HT-29 (cell line): ENCODE data around the gene CPED1. TPM values are rescaled to one million over a fixed set of nuclear protein-coding genes. Genes with fewer than 3 reads are reported as not detected.
"Not testable (repeated sequence)": the region's sequence is repeated elsewhere in the genome, so short reads cannot be mapped to it uniquely, and the experiment has no call there.

ENCODE experiments used
- DNase-seq: peaks from one replicate; pipeline ENCODE4 v3.0.0-alpha.2; 2015; ENCODE audit warnings: low spot score
- total RNA-seq: library from RNA; depleted of rRNA; stranded (reverse); fragments of >200 nt; shearing (Covaris generic); gene quantifications from 2 replicates; pipeline ENCODE4 v1.2.3, GENCODE V29; 2014

CPED1 gene
- total RNA-seq, 1 experiment from 2014 or later: not detected

GRCh38 chr7:121069346-121070100 lies 81.0 kb downstream of the CPED1 start:
- no peak for DNase-seq

DNA sequence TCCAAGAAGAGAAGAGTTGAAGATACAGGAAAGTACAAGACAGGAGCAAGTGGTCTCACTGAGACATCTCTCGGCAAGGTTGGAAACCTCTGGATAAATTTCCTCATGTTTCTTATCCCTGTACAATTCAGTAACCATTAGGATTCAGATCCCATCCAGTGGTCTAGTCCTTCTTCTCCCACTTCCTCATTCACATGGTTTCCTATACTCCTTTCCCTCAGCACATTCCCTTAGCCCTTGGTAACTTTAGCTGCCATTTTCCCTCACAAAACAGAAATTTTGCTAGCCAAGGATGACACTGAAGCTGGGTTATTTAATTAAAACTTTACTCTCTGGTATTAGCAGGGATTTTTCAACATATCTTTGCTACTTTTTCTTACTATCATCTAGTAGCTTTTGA lies 82.6 kb downstream of the CPED1 start:
- DNase-seq: no peak

DNA sequence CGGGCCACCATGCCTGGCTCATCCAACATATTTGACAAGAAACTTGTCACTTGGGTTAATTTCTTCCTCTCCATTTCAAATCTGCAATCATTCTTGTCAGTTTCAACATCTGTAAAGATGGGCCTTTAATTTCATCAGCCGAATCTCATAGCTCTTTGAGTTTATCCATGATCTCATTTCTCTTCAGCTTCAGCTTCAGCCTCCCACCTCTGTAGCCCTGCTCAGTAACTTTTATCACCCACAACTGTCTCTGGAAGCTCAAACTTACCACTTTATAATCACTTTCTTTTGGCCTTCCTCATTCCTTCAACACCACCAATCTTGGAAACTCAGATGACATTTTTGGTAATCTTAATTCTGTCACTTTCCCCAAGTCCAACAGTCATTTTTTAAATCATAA lies 83.2 kb downstream of the CPED1 start:
- no peak for DNase-seq

DNA sequence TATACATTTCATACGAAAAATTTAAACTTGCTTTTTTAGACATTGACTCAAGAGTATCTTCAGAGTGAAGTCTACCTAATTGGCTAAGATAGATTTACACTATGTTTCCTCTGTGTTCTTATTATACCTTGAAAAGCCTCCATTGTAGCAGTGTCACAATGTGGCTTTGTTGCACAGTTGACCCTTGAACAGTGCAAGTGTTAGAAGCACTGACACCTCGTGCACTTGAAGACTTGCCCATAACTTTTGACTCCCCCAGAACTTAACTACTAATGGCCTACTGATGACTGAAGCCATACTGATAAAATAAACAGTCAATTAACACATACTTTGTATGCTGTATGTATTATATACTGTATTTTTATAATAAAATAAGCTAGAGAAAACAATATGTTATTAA lies 84.3 kb downstream of the CPED1 start:
- DNase-seq: no peak

- DNase-seq: no peak
Measured at GRCh38 chr7:121073463-121074099, 85.1 kb downstream of the CPED1 start.

DNA sequence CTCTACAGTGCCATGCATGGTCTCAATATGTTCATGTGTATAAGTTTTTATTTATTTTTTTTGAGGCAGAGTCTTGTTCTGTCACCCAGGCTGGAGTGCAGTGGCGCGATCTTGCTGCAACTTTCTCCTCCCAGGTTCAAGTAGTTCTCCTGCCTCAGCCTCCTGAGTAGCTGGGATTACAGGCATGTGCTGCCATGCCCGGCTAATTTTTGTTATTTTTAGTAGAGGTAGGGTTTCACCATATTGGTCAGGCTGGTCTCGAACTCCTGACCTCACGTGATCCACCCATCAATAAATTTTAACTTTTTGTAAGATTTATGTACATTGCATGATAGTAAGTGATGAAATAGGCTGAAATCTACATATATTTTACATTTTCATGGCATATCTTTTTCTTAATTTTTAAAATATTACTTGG lies 86.9 kb downstream of the CPED1 start:
- DNase-seq: not testable (repeated sequence)

DNA sequence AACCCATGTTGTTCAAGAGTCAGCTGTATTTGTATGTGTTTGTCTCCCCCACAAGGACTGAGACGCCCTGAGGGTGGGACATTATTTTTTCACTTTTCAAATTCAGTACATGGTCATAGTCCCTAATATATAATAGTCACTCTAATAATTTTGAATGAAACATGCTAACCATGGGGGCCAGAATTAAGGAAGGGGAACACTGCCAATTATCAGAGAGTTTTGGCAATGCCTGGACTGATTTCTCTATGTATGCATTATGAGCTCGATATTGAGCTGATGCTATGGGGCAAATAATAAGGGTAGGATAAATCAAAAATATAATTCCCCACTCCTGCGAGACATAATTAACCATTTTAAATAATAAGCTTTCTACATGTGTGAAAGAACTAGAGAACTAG lies 87.4 kb downstream of the CPED1 start:
- DNase-seq: no peak

- no peak for DNase-seq
Measured at GRCh38 chr7:121076350-121077164, 88.0 kb downstream of the CPED1 start.

- no peak for DNase-seq
Measured at GRCh38 chr7:121077165-121077630, 88.7 kb downstream of the CPED1 start.

GRCh38 chr7:121078701-121079227 lies 90.3 kb downstream of the CPED1 start:
- DNase-seq: no peak

GRCh38 chr7:121079425-121080169 lies 91.1 kb downstream of the CPED1 start:
- peak; percentile 29 for DNase-seq

GRCh38 chr7:121080257-121080912 lies 91.9 kb downstream of the CPED1 start:
- DNase-seq: no peak

GRCh38 chr7:121080913-121081326 lies 92.4 kb downstream of the CPED1 start:
- DNase-seq: no peak

DNA sequence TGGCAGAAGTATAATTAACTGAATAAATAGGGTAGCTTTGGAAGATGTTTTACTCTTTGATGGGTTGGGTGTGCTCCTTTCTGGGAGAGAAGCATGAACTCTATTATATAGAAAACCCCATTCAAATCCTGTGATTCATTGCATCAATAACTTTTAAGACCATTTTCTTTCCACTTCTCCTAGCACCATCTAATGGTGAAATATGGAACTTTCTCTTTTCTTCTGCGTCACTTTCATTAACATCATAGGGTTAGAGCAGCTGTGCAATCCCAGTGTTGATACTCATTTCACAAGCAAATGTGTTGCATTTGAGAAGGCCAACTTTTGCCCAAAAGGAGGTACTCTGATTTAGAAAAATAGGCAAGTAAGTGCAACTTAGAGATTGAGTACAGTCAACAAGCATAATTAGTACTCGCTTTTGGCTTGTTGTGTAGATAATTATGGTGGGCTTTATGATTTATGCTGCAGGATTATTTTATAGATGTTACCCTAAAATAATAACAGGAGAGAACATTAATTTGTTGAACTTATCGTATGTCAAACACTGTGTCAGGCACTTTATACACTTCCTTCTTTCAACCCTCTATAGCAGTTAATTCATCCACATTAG lies 92.9 kb downstream of the CPED1 start:
- peak; percentile 84 for DNase-seq

DNA sequence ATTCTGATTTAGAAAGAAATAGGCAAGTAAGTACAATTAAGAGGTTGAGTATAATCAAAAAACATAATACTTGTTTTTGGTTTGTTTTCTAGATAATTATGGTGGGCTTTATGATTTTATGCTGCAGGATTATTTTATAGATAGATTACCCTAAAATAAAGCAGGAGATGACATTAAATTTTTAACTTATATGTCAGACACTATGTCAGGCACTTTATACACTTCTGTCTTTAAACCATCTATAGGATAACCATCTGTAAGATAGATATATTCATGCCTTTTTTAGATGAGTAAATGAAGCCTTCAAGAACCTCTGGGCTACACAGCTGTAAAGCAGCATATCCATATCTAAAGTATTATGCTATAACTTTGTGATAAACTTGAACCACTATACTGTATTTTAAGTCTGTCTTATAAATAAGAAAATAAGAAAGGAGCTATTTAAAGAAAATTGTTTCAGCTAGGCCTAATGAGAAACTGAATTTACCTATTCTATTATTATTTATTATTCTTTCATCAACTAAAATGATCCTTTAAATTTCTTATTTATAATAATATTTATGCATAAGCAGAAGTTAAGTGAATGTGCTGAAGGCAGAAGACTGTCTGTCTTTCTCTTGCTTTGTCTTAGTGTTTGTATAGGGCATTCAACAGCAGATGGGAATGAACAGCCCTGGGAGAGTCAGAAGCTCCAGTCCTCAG lies 94.0 kb downstream of the CPED1 start:
- no peak for DNase-seq

- DNase-seq: no peak
Measured at GRCh38 chr7:121083138-121083789, 94.8 kb downstream of the CPED1 start.

DNA sequence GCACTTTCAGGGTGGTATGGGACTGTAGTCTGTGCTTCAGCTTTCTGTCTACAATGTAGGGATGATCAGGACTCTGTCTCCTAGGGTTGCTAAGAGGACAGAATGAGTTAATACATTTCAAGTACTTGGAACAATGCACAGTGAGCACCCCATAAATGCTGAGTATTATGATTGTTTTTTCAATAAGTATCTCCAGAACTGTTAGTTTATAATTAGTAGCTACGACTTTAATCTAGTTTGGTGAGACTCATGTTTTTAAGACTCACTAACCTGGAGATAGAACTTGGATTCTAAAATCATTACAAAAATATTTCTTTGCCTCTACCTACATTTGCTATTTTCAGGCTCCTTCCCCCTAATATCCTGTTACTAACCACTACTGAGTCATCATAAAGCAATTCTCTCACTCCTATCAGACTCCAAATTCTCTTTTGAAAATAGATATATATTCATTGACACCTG lies 95.3 kb downstream of the CPED1 start:
- DNase-seq: no peak

DNA sequence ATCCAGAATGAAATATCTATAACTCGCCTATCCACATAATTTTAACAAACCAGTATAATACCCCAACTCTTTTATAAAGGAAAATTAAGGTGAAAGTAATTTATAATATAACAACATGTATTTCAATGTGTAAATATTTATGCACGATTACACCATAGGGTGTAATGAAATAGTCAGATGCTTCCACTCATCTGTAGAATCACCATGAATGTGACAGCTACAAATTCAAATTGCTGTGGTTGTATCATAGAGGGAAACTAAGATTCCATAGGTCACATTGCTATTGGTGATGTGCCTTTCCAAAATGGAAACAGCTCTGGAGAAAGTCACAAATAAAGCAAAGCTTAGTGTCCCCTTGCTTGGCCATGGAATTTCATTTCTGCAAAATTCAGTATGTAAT lies 95.7 kb downstream of the CPED1 start:
- DNase-seq: no peak

- DNase-seq: no peak
Measured at GRCh38 chr7:121084748-121085336, 96.3 kb downstream of the CPED1 start.
